Cerebellar nuclear complex (tissue), 1 donor: ENCODE data around the gene EPG5.
"Not testable (repeated sequence)": the region's sequence is repeated elsewhere in the genome, so short reads cannot be mapped to it uniquely, and the experiment has no call there.

ENCODE experiments used
- DNase-seq, 2 experiments: peaks; one replicate each; lab custom pipeline; 2025; lab: John Stamatoyannopoulos, UW

EPG5 gene

GRCh38 chr18:45837283-45838070 is 129.7 kb downstream of the EPG5 start:
- DNase-seq: no peak

DNA sequence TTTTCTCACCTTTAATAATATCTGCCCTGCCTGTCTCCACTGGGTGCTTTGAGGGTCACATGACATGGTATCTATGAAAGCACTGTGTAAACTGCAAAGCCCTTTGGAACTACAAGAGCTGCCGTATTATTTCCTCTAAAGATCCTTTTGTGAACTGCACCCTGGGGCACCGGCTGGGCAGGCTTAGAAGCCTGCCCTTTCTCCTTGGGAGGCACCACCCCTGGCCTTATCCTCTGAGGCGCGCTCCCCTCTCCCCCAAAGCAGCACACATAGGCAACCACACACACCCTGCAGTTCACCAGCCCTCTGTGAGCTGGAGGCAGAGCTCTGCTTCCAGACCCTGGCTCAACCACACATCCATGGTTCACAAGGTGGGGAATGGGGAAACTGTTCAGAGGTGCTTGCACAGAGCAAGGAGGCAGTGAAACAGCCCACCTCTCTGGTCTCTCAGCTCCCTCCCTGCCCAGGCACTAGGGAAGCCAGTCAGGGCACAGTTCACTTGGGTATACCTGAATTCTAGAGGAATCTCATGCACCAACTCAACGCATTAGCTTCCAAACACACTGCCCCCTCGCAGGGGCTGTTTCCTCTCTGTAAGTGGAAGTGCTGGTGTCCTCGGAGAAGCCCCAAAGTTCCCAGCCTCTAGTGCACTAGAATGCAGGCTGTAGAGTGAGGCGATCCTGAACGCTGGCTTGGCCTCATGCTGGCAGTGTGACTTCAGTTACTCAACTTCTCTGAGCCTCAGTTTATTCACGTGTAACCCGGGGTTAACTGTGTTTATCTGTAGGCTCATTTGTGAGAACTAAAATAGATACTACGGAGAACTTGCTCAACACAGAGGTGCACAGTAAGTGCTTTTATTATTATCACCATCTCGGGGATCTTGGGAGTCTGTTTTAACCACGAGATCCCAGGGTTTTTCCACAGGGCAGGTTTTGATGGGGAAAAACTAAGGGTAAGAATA is 130.6 kb downstream of the EPG5 start:
- DNase-seq: no peak

- DNase-seq: no peak
Measured at GRCh38 chr18:45835057-45835636, 132.0 kb downstream of the EPG5 start.

GRCh38 chr18:45834306-45834705 is 132.8 kb downstream of the EPG5 start:
- DNase-seq: no peak

DNA sequence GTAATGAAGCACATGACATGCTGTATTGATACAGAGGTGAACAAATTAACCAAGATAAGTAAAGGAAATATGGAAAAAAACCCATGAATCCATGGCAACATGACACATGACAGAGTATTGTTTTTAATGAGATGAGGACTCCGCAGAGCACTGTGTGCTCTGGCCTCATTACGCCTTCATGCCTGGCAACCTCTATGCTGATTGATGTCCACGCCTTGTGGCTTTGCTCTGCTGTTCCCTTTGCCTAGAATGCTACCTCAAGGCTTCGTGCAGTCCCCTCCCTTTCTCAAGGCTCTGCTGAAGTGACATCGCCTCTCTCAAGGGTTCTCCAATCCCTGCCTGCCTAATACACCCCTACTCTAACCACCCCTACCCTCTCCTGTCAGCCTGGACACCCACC is 133.3 kb downstream of the EPG5 start:
- no peak for DNase-seq

DNA sequence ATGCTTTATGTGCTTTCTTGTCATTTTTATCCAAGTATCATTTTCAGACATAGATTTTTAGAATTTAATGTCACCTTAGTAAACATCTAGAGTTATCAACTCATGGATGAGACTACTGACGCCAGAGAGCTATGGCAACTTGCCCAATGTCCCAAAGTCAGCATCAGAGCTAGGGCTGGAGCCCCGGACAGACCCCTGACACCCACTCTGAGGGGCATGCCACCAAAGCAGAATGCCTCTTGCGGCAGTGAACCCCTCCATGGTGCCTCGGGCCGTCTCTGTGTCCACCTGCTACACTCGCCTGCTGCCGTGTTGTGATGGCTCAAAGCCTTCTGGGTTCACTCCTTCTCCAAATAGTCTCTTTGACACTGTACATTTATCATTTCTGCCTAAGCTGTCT is 136.2 kb downstream of the EPG5 start:
- no peak for DNase-seq

DNA sequence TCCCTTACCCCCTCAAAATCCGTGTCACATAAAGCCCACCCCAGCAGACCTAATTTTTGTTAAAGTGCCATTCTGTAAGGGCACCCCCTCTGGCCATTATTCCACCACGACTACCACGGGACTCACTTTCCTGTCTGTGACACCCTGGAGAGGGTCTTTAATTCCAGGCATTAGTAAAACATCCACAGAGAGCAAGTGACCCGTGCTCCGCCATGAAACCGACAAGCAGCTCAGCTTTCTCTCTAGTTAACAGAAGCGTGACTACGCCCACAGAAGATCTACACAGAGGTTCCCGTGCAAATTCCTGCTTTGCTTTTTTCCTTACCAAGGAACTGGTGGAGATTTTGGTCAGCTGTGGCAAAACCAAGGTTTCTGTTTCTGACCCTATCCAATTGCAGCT is 137.3 kb downstream of the EPG5 start:
- DNase-seq: no peak

GRCh38 chr18:45828917-45829811 is 138.0 kb downstream of the EPG5 start:
- no peak for DNase-seq

- not testable (repeated sequence) for DNase-seq
Measured at GRCh38 chr18:45826716-45827115, 140.4 kb downstream of the EPG5 start.

GRCh38 chr18:45826084-45826483 is 141.0 kb downstream of the EPG5 start:
- DNase-seq: no peak

DNA sequence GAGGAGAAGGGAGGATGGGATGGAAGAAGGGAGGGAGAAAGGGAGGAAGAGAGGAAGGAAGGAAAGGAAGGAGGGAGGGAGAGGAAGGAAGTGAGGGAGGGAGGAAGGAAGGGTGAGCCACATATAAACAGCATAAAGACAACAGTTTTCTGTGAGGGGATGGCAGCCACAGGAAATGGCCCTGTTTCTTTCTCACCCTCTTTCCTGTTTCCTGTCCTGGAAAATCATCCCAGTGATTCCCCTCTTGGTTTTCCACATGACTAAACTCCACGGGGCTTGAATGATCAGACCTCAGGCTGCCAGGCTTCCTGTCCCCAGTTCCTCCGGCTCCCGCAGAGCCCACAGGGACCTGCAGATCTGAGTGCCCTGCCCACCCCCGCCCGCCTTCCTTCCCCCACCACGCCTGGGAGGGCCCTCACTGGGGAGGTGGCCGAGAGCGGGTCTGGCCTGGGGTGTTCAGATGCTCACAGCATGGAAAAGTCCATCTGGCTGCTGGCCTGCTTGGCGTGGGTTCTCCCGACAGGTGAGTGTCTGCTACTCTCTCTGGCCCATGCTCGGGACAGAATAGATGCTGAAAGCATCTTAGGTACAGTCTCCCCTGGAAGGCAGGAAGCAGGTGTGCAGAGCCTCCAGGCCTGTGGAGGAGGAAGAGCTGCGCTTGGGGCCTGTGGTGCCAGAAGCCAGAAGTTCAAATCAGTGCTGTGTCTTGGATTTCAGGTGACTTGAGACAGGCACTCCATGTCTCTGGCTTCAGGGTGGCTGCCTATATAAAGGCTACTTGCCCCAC is 141.7 kb downstream of the EPG5 start, which contains the start of gene SIGLEC15:
SIGLEC15 (plus strand) TSS at position 418 of the 787 bp plus-strand sequence; CDS start at position 472, 54 bp downstream.
- no peak for DNase-seq

GRCh38 chr18:45821711-45822110 is 145.4 kb downstream of the EPG5 start:
- no peak for DNase-seq

- no peak for DNase-seq
Measured at GRCh38 chr18:45821026-45821425, 146.1 kb downstream of the EPG5 start.

- no peak for DNase-seq
Measured at GRCh38 chr18:45820106-45820745, 146.9 kb downstream of the EPG5 start.

GRCh38 chr18:45818765-45819164 is 148.4 kb downstream of the EPG5 start:
- DNase-seq: not testable (repeated sequence)

DNA sequence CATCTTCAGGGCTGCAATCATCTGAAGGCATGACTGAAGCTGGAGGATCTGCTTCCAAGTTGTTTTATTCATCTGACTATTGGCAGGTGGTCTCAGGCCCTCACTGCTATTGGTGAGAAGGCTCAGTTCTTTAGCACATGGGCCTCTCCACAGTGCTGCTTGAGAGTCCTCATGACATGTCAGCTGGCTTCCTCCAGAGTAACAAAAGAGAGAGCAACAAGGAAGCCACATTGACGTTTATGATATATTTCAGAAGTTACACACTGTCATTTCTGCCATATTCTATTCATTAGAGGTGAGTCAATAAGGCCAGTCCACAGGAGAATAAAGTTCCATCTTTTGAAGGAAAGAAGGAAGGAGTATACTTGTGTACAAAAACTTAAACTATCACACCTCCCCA is 149.6 kb downstream of the EPG5 start:
- DNase-seq: no peak

GRCh38 chr18:45814733-45815132 is 152.4 kb downstream of the EPG5 start:
- DNase-seq: not testable (repeated sequence)

DNA sequence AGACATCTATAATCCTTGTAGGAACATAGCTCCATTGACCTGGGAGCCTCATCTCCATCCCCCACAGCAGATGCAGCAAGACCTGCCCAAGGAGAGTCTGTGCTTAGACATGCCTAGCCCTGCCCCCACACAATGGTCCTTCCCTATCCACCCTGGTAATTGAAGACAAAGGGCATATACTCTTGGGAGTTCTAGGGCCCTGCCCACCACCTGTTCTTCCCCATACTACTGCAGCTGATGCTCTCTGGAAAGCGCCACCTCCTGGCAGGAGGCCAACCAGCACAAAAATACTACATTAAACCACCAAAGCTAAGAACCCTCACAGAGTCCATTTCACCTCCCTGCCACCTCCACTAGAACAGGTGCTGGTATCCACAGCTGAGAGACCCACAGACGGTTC is 160.0 kb downstream of the EPG5 start:
- not testable (repeated sequence) for DNase-seq

DNA sequence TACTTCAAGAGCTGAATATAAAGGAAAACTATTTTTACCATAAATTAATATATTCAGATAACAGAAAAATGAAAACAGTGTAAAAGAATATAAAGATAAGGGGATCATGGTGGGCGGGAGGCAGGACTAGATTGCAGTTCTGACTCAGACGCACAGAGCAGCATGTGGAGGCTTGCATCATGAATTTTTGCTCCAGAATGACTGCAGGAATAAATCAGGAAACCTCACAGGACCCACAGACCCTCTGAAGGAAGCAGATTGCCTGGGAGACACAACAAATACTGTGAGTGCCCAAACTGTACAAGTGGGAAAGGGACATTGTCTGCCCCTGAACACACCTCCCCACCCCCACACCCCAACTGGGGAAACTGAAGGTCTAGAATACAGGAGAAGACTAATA is 160.9 kb downstream of the EPG5 start:
- DNase-seq: no peak

- no peak for DNase-seq
Measured at GRCh38 chr18:45805551-45805950, 161.6 kb downstream of the EPG5 start.
